Frontal cortex (tissue), 4 donors: Measurements from ENCODE around the gene CEP104. TPM values are rescaled to one million over a fixed set of nuclear protein-coding genes. Genes with fewer than 3 reads are reported as not detected.
A peak's percentile ranks its signal among the peaks of the same experiment; 100 is the strongest.
"Not testable (repeated sequence)": the region's sequence is repeated elsewhere in the genome, so short reads cannot be mapped to it uniquely, and the experiment has no call there.

ENCODE experiments used
- DNase-seq, 2 donors: peaks; one replicate each; pipeline ENCODE4 v3.0.0; 2012; ENCODE audit warnings: low spot score in 2 of 2
- FAIRE-seq: peaks from 2 replicates; lab custom pipeline; 2012; peaks lifted over from hg19 to GRCh38; lab: Jason Lieb, UNC
- total RNA-seq: library from RNA; depleted of rRNA; stranded (reverse); fragments of >200 nt; gene quantifications from one replicate; pipeline ENCODE4 v1.2.3, GENCODE V29; 2014
- donor health status: control.
- donor health status: control.
- donor health status: control.

Gene CEP104
- total RNA-seq, 1 donor from 2014 or later, result 21.6 TPM

DNA sequence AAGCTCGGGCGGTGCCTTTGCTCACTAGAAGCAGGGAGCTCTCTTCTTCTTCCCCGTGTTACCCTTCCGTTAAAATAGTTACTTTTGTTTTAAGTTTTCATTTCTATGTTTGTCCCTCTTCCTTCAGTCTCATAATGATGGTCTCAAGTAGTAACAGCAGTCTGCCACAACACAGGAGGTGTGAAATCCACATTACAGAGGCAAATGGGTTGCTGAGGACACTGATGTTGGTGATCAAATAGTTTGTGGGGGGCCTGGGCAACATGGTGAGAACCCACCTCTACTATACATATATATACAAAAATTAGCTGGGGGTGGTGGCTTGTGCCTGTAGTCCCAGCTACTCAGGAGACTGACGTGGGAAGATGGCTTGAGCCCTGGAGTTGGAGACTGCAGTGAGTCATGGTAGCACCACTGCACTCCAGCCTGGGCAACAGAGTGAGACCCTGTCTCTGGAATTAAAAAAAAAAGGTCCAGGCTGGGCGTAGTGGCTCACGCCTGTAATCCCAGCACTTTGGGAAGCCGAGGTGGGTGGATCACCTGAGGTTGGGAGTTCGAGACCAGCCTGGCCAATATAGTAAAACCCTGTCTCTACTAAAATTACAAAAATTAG lies 46.8 kb downstream of the CEP104 start:
- not testable (repeated sequence) for DNase-seq, FAIRE-seq

DNA sequence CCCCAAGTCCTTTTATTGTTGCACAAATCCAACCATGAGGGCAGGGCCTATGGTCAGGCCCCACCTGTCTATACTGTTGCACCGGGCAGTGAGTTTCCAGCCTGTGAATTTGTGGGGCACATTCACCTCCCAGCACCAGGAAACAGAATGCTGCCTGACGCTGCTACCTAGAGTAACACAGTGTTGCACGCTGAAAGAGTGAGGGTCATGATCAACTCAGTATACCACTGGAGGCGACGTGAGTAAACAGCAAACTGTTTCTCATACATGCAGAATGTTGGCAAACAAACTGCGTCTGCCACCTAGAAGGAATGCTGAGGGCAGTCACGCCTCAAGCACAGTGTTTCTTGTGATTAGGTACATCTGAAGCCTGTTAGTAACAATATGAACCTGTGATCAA lies 47.3 kb downstream of the CEP104 start:
- FAIRE-seq (no peak), DNase-seq (no peak)

DNA sequence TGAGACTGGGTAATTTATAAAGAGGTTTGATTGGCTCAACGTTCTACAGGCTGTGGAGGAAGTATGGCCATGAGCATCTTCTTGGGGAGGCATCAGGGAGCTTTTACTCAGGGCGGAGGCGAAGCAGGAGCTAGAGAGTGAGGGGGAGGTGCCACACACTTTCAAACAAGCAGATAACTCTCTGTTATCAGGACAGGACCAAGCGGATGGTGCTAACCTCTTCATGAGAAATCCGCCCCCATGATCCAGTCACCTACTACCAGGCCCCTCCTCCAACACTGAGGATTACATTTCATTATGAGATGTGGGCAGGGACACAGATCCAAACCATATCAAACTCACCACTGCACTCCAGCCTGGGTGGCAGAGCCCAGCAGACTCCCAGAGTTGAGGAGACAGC lies 49.2 kb downstream of the CEP104 start:
- no peak for FAIRE-seq
- DNase-seq, result no peak

DNA sequence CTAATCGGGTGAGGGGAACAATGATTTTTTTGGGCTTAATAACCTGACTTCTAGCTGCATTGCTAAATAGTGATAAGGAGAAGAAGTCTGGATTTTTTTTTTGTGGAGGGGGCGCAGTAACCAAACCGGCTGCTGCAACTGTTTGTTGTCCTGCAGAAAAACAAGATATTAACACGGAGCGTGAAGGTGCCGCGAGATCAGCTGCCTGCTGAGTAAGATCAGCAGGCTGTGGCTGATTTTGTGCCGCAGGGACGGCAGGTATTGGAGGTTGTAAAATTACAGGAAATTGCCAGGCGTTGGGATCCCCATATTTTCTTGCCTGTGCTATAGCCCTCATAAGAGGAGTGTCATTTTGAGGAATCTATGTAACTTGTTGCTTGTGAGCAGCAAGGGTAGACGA lies 52.0 kb downstream of the CEP104 start:
- no peak for DNase-seq
- no peak for FAIRE-seq

DNA sequence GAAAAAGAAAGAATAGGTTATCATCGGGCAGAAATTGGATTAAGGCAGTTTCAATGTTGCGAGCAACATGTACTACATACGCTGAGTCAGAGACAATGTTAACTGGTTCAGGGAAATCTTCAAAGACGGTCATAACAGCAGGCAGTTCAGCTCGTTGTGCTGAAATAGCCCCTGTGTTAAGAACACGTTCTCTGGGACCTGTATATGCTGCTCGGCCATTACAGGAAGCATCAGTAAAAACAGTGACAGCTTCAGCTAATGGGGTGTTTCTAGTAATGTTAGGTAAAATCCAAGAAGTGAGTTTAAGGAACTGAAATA lies 52.4 kb downstream of the CEP104 start:
- not testable (repeated sequence) for DNase-seq, FAIRE-seq

DNA sequence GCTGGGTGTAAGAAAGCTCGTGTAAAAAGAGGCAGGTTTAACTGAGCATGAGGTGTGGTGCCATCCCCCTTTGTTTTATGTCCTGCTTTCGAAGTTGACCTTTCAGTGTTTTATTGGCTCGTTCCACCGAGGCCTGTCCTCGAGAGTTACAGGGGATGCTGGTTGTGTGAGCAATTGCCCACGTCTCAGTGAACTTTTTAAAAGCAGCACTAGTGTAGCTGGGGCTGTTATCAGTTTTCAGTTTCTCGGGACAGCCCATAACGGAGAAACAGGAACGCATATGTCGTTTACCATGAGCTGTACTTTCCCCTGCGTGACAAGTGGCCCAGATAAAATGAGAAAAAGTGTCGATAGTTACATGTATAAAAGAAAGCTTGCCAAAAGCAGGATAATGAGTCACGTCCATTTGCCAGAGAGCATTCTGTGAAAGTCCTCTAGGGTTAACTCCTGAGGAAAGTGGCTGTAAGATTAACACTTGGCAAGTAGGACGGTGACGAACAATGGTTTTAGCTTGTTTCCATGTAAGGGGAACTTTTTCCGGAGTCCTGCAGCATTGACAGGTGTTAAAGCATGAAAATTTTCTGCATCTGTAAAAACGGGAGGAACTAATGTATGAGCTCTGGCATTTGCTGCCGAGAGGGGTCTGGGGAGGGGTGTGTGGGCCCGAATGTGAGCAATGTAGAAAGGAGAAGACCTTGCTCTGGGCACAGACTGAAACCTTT lies 52.9 kb downstream of the CEP104 start:
- FAIRE-seq, result no peak

DNA sequence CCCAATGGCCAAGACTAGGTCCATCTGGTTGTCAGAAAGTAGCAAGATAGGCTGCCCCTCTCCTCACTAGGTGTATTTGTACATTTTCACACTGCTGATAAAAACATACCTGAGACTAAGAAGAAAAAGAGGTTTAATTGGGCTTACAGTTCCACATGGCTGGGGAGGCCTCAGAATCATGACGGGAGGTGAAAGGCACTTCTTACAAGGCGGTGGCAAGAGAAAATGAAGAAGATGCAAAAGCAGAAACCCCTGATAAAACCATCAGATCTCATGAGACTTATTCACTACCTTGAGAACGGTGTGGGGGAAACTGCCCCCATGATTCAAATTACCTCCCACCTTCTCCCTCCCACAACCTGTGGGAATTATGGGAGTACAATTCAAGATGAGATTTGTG lies 56.2 kb downstream of the CEP104 start:
- DNase-seq, FAIRE-seq: not testable (repeated sequence)

More for the DNA sequence above, 52.9 kb downstream of the CEP104 start:
- DNase-seq, result no peak

DNA sequence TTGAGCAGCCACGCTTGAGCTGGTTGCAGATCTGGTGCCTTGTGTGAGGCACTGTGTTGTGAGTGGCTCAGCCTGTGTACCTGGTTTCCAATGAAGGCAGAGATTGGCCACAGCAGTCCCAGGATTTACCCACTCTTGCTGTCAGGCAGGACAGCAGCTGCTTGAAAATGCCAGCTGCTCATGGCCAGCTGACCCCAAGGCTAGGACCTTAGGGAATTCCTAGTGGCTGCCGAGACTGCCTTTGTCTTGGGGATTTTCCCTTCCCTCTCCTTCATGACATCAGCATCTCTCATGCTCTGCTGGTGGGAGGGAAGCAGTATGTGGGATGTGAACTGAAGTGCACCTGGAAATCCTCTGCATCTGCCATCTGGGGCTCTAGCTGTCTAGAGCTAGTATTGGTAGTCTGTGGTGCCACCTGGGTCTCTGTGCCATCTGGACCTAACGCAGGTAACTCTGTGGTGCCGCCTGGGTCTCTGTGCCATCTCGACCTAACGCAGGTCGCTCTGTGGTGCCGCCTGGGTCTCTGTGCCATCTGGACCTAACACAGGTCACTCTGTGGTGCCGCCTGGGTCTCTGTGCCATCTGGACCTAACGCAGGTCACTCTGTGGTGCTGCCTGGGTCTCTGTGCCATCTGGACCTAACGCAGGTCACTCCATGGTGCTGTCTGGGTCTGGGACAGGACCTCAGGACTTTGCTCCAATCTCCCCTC lies 56.9 kb downstream of the CEP104 start:
- DNase-seq (no peak), FAIRE-seq (no peak)

DNA sequence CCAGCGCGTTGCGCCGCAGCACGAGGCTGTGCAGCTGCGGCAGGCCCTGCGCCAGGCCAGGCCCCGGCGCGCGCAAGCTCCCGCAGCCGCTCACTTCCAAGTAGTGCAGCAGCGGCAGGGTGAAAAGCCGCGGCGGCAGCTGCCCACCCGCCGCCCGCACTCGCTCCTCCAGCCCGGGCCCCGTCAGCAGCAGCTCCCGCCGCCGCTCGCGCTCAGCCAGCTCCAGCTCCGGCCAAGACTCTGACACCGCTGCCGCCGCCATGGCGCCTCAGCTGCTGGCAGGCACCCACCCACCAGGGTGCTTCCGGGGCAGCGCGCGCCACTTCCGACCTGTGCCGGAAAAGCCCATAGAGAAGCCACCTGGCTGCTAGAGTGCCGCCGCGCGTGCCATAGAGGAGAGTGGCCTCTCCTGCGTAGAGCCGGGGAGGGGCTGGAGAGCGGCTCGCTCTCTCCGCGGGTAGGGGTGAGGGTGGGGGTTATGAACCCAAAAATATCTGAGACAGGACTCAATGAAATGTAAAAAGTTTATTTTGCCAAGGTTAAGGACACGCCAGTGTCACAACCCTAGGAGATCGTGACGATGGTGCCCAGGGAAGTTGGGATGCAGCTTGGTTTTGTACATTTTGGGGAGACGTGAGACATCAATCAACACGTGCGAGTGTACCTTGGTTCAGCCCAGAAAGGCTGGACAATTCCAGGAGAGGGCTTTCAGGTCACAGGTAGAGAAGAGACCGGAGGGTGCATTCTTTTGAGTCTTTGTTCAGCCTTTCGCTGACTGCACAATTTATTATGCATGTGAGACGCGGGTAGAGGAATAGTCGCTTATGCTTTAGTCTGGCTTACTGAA lies 60.6 kb downstream of the CEP104 start, which contains the start of gene LRRC47:
Gene LRRC47 (minus strand): TSS at position 284 of the 847 bp plus-strand sequence. CDS start 22 bp downstream, at position 262.
- FAIRE-seq (no peak), DNase-seq (peak; percentile 98)

DNA sequence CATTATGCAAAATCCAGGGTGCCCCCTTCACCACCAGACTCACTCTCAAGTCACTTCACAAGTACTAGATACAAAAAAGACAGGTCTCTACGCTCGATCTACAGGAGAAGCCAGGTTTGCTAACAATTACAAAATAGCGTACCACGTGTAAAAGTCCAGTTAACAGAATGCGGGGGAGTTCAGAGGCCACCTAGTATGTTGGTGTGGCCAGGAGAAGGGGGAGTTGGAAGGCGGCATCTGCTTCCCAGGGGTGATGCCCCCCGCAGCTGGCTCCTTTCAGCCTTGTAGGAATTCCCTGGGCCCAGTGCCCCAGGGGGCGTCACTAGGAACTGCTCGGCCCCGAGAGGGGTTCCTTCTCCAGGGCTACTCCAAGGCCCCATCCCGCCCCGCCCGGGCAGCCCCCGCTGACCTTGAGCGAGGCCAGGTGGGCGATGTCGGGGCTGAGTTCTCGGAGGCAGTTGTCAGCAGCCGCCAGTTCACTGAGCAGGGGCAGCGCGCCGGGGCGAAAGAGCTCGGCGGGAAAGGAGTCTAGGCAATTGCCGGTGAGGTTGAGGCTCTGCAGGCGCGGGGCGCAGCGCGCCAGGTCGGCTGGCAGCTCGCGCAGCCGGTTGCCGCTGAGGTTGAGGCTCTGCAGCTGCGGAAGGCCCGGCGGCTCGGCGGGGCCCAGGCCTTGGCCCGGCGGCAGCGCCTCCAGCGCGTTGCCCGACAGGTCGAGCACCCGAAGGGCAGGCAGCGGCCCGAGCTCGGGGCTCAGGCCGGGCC lies 61.4 kb downstream of the CEP104 start:
- FAIRE-seq (no peak), DNase-seq (no peak)

DNA sequence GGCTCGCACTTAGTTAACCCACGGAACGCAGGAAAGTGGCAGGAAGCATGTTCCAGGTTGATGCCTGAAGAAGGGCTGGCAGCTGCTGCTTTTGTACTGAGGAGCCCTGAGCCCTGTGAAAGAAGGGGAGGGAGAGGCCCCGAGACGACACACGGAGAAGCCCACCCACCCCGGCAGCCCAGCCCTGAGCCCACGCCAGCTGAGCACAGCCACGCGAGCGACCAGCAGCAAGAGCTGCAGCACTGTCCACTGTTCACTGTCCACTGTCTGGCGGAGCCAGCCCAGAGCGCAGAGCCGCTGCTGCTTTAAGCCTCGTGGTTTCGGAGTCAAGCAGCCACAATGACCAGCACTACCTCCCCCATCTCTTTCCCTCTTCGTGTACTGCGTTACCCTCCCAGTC lies 66.1 kb downstream of the CEP104 start:
- FAIRE-seq, result no peak

DNA sequence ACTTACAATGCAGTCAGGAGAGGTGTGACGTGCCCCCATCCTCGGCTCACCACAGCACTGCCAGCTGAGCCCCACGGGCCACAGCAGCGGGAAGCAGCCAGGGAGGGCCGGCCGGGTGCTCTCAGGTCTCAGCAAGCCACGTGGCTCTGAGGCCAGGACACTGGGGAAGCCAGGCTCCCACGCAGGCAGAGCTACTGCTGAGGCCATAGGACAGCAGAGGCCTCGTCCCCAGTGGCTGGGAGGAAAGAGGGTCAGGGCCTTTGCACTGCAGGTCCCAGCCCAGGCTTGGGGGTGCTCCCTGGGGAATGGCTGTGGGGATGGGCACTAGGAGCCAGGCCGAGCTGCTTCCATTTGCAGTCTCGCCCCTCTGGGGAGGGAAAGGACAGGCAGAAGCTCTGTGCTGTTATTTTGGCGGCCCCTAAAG lies 66.5 kb downstream of the CEP104 start:
- peak; percentile 19 to 22 for DNase-seq
- no peak for FAIRE-seq

More for the DNA sequence above, 66.1 kb downstream of the CEP104 start:
- DNase-seq, result no peak

DNA sequence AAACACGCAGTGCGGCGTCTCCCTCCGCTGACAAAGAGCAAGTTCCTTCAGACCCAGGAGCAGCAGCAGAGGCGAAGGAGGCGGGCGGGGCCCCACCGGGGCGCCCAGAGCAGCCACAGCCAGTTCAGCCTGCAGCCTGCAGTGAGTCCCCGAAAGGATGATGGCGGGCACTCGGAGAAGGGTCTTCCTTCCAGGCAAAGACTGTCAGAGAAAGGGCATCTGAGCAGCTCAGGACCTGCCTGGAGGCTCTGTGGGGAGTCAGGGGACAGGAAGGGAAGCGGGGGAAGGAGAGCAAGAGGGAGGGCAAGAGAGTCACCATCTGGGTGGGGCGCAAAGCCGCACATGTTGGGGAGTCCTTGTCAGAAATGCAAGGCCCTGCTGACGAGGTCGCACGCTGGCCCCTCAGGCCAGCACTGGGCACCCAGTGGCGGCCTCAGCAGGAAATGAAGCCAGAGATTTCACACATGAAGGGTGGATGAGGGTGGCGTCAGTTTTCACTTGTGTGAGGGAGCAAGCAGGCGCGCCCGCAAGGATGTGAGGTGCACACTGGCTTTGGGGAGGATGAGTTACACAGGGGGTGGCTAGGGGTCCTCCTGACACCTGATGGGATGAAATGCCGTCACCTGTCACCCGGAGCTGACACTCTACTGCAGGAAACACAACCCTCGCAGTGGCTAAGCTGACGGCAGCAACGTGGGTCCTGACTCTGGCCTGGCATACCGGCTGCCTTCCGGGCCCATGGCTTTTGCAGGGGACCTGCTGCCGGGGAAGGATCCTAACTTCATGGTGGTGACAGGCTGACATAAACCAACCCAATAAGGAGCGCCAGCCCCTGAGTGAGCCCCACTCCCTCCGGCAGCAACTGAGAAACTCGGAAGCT lies 67.3 kb downstream of the CEP104 start:
- DNase-seq (peak; percentile 11 to 12), FAIRE-seq (no peak)

DNA sequence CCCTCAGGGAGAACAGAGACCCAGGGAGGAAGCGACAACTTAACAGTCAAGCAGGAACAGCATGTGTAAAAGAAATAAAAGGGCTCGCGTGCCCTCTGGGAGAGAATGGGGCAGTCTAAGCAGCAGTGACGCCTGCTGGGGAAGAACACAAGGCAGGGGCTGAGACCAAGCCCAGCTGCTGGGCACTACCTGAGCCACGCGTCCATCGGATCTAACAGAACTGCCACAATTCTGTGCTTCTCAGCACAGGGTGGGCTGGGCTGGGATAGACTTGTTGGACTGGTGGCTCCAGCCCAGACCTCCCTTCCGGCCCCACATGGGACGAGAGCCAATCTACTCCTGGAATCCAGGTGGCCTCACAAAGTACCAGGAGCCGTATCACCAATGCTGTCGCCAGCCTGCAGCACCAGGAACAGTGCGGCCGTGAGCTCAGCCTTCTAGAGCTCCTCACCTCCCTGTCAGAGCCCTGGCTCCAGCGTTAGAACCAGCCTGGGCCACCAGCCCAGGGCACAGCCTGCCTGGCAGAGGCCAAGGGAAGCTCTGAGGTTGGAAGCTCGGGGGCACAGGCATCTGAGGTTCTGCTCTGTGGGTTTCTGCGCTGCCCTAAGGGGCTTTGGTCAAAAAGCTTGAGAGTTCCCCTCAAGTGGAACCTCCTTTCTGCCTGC lies 68.1 kb downstream of the CEP104 start:
- peak in 1 of 2 donors; percentile 7 for DNase-seq

DNA sequence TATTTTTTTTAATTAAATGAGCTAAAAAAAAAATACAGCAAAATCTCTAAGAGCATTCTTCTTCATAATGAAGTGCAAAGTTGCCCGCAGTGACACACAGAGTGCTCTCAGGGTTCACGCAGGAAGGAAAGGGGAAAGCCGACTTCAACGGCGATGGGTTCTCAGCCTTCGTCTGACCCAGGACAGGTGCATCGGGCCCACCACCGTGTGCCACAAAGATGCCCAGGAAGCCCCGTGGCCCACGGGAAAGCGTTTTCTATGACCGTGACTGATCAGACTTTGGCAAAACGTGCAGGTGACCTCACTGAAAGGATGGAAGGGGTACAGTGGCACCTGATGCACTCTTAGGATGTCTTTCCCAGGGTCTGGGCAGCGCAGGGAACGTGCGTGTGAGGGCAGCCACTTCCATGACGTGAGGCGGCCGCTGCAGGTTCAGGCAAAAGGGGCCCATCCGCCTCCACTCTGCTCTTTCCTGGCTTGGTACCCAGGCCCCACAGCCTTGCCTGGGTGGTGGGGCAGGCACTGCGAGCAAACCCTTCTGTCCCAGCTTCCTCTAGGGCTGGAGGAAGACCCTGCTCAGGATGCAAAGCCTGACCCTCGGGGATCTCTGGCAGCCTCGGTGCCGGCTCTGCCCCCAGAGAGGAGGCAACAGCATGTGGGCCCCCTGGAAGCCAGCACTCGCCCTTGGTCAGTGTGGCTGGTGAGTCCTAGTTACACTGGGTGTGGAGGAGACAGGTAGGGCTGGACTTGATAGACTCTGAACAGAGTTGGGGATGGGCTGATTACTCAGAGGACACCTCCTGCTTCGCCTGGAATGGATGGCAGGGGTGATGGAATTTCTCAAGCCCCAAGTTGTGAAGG lies 69.0 kb downstream of the CEP104 start:
- FAIRE-seq, result no peak
- peak in 1 of 2 donors; percentile 6 for DNase-seq

More for the DNA sequence above, 68.1 kb downstream of the CEP104 start:
- FAIRE-seq, result no peak

DNA sequence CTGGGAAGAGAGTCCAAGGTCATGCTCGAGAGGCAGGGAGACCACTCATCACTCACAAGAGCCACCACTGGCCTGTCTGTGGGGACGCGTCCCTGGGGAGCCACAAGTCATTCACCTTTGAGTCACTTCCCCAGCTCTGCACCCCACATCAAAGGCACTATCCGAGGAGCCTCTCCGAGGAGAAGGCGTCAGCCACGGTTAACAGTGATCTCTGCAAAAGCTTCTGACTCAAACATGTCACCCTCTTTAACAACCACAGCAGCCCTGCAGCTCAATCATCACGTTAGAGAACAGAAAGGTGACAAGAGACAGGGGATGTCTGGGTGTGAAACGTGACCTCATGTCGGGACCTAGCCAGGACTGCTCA lies 69.7 kb downstream of the CEP104 start:
- no peak for FAIRE-seq
- DNase-seq, result peak in 1 of 2 donors; percentile 14
